NCI-H146 (cell line): ENCODE data around the gene MX2.
"Not testable (repeated sequence)": the region's sequence is repeated elsewhere in the genome, so short reads cannot be mapped to it uniquely, and the experiment has no call there.

Experiments used
- DNase-seq: peaks from one replicate; lab custom pipeline; 2025; lab: John Stamatoyannopoulos, UW

Gene MX2

GRCh38 chr21:41387042-41387819 lies 25.4 kb downstream of the MX2 start:
- DNase-seq = no peak

- DNase-seq = no peak
These were observed 26.0 kb downstream of the MX2 start for GRCh38 chr21:41387824-41388223.

DNA sequence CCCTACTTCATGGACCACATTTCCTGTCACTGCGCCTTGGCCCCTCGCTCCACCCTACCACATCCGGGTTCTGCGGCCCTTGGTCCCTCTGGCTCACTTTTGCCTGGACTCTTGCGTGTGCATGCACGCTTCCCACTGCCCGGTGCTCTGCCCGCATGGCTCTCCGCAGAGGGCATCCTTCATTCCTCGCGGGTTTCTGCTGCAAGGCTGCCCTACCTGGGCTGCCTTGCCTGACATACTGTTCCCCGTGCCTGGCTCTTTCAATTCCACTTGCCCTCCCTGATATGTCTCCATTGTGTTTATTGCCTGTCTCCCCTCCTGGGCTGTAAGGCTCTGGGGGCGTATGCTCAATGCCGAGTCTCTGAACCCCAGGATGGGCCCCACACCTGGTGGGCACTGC lies 26.4 kb downstream of the MX2 start:
- DNase-seq = no peak

DNA sequence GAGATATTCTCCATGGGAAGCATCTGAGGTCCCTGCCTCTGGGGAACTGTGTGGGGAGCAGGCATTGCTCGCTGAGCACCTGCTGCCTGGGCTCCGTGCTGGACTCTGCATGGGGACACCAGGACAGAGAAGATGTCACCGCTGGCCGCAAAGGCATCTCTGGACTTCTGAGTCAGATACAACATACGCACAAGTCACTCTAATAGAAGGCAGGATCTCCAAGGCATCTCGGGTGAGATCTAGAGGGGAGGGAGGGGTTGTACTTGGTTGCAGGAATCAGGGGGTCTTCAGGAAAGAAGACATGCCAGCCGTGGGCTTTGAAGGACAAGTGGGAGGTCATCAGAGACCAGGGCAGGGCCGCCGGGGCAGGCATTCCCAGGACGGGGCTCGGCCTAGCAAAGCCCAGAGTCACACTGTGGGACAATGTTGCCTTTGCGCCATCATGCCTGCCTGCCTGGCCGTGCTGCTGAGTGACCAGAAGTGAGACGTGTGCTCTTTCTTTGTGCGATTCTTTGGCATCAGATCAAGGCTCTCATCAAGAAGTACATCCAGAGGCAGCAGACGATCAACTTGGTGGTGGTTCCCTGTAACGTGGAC lies 28.3 kb downstream of the MX2 start:
- DNase-seq = no peak

GRCh38 chr21:41393876-41394465 lies 32.1 kb downstream of the MX2 start:
- no peak for DNase-seq

DNA sequence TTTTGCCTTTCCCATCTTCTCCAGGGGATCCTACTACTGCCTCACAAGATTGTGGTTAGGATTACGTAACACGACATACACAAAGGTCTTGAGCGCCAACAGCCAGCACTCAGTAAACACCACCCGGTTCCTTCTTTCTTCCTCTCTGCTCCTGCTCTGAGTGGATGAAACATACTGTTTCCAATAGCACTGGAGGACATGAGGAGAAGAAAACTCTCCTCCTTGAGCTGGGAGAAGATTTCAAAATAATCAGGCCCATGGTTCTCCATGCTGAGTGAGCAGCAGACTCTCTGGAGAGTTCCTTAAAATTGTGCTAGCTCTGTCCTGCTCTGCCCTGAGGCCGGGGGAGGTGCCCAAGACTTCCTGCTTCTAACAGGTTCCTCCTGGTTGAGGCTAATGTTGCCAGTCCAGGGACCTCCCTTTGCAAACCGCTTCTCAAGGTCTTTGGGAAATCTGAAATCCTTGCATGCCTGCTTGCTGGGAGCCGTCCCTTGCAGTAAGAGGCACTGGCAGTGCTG lies 34.8 kb downstream of the MX2 start:
- DNase-seq = no peak

DNA sequence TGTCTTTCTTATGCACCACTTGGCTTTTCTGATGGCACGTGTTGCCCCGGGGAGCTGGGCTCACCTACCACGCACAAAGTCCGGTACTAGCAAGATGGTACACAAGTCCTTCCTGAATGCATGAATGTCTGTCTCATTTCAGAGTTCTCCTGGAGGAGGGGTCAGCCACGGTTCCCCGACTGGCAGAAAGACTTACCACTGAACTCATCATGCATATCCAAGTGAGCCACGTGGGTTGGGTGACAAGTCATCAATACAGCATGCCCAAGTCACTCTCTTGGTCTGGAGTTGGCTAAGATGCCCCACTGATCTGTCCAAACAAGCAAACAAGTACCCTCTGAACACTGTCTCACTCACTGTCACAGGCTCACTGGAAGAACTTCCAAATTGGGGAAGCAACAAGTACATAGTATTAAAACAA lies 35.7 kb downstream of the MX2 start:
- no peak for DNase-seq

- no peak for DNase-seq
These were observed 36.4 kb downstream of the MX2 start for GRCh38 chr21:41398251-41398650.

- DNase-seq = no peak
These were observed 37.0 kb downstream of the MX2 start for GRCh38 chr21:41398831-41399230.

GRCh38 chr21:41399246-41399800 lies 37.5 kb downstream of the MX2 start:
- no peak for DNase-seq

GRCh38 chr21:41402231-41402630 lies 40.4 kb downstream of the MX2 start:
- DNase-seq = no peak

- no peak for DNase-seq
These were observed 41.0 kb downstream of the MX2 start for GRCh38 chr21:41402796-41403195.

- DNase-seq = no peak
These were observed 41.5 kb downstream of the MX2 start for GRCh38 chr21:41403331-41403730.

DNA sequence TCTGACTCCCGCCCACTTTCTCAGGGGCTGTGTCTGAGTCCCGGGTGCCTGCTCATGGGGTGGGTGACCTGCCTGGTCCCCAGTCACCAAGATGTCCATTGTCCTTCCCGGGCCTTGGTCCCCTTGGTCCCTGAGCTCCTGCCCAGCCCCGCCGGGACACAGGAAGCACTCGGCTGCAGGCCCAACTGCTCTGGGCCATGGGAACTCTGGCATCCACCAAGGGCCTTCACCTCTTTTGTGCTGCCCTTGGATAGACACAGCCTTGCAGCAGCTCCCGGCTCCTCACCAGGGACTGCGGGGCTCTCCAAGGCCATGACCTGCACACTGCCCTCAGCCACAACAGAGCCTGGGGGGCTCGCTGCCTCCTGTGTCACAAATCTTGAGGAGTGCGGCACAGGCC lies 42.1 kb downstream of the MX2 start:
- DNase-seq = no peak

- no peak for DNase-seq
These were observed 43.5 kb downstream of the MX2 start for GRCh38 chr21:41405321-41405720.

- DNase-seq = no peak
These were observed 44.5 kb downstream of the MX2 start for GRCh38 chr21:41406340-41406739.

DNA sequence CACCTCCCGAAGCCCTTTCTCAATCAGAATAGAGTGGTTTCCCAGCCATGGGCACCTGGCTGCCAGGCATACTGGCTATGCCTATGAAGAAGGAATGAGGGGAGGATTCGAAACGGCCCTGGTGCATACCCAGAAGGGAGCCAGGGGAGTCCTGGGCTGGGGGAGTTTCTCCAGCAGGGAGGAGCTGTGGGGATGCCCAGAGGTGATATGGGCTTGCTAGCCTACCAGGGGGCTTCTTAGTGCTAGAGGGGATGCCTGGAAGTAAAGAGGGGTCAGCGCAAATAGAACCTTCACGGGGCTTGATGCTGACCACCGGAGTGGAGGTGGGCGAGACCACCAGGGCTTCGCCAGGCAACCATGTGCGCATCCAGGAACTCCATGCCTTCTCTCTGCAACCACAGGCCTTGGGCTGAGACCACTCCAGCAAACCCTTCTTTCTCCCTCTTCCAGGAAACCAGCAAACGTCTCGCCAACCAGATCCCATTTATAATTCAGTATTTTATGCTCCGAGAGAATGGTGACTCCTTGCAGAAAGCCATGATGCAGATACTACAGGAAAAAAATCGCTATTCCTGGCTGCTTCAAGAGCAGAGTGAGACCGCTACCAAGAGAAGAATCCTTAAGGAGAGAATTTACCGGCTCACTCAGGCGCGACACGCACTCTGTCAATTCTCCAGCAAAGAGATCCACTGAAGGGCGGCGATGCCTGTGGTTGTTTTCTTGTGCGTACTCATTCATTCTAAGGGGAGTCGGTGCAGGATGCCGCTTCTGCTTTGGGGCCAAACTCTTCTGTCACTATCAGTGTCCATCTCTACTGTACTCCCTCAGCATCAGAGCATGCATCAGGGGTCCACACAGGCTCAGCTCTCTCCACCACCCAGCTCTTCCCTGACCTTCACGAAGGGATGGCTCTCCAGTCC lies 46.0 kb downstream of the MX2 start:
- DNase-seq = no peak

DNA sequence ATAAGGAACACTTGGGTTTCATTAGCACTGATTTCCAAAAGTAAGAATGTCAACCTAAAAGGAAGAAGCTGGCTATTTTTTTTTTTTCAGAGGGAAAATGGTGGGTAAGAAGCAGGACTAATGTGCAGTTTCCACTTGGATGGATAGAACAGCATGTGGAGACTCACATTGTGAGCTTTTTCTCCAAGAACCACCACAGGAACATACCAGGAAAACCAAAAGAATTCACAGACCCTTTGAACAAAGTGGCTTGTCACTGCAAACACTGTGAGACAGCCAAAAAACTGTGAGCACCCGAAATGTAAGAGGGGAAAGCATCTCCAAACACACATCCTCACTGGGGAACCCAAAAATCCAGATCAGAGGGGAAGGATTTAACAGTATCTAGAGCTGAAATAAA lies 48.5 kb downstream of the MX2 start:
- DNase-seq = no peak

GRCh38 chr21:41410767-41411448 lies 49.1 kb downstream of the MX2 start:
- DNase-seq = no peak

DNA sequence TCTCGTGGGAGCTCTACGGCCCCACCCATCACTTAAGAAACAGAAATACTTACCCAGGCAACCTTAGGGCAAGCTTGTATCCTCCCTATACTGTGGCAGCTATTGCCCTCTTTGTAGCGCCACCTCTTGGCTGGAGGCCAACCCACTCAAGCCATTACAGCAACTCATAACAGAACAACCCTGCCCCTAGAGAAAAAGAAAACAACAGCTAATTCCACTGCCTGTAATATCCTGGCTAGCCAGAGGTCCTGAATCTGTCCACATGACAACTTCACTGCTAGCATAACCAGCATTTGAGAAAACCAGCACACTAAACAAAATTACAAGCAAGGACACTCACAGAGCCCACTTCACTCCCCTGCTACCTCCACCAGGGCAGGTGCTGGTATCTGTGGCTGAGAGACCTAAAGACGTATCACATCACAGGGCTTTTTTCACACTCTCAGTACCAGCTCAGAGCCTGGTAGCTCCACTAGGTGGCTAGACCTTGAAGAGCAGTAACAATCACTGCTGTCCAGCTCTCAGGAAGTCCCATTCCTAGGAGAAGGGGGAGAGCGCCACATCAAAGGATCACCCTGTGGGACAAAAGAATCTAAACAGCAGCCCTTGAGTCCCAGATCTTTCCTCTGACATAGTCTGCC lies 49.7 kb downstream of the MX2 start:
- no peak for DNase-seq

GRCh38 chr21:41417505-41417904 lies 55.7 kb downstream of the MX2 start:
- not testable (repeated sequence) for DNase-seq
